NCI-H2029 (cell line): ENCODE measurements around the gene DGKA.
"Not testable (repeated sequence)": the region's sequence is repeated elsewhere in the genome, so short reads cannot be mapped to it uniquely, and the experiment has no call there.

ENCODE experiments used
- DNase-seq: peaks from one replicate; lab custom pipeline; 2025; lab: John Stamatoyannopoulos, UW

The DGKA gene

DNA sequence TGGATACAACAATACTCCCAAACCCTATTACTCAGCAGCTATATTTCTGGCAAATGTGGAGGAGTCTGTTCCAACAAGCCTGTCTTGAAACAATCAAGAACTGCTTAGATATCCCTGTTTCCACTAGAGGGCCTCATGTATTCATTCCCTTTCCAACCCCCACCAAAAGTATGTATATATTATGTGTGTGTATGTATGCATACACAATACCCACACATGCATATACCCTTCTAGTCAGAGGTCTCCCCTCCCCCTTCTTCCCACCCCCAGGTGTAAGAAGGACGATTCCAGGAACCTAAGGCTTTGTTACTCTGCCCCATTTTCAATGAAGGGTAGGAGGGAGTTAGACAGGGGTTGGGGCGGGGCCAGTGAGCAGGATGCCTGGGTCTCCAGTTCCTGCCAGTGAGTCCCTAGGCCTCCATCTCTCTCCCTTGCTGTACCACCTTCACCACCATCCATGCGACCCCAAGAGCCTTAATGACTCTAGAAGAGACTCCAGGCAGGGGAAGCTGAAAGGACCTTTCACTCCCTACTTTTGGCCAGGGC lies at the start of gene DGKA:
Gene DGKA (plus strand): TSS at position 392 of the 546 bp plus-strand sequence. CDS start 5,342 bp downstream, outside the sequence.
- DNase-seq, result peak; percentile 28

DNA sequence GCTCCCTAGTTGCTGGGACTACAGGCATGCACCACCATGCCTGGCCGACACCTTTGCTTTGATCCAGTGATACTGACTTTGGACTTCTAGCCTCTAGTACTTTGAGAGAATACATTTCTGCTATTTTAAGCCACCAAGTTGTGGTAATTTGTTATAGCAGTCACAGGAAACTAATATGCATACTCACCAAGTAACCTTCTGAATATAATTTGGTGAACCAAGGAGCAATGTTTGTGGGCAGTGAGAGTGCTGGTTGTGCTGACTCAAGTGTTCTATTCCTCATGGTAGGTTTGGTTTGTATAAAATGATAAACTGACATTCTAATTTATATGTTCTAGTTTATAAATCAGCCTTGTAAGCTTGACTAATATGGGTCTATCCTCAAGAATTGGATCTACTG lies 45.8 kb upstream of the DGKA start:
- no peak for DNase-seq

DNA sequence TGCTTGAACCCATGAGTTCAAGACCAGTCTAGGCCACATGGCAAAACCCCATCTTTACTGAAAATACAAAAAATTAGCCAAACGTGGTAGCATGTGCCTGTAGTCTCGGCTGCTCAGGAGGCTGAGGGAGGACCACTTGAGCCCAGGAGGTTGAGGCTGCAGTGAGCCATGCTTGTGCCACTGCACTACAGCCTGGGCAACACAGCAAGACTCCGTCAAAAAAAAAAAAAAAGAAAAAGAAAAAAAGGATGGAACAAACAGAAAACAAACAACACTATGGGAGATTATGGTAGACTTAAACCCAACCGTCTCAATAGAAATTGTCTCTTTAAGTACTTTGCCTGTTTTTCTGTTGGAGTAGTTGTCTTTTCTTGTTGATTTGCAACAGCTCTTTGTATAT lies 39.7 kb upstream of the DGKA start:
- no peak for DNase-seq

DNA sequence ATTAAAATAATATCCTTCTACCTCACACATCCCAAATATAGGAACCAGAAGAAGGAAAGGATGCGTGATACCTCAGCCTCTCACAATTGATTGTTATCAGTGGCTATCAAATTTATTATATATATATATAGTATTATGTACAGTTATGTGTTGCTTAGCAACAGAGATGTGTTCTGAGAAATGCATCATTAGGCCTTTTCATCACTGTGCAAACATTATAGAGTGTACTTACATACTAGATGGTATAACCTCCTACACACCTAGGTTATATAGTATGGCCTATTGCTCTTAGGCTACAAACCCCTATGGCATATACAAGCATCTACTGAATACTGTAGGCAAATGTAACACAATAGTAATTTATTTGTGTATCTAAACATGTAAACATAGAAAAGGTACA lies 37.2 kb upstream of the DGKA start:
- DNase-seq, result no peak

DNA sequence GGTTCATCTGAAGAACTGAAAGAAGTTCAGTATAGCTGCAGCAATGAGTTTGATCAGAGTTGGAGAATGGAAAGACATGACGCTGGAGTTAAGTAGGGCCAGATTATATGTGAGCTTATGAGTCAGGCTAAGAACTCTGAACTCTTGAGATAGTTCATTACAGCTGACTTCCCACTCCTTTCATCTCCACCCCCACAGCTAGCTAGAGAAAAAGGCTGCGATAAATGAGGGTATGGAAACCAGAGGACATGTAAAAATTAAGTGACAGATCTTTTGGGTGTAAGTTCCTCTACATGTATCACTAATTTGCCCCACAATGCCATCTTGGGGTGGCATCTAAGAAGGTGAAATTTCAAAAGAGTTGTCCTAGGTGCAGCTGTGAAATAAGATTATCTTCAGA lies 31.9 kb upstream of the DGKA start:
- DNase-seq, result no peak

DNA sequence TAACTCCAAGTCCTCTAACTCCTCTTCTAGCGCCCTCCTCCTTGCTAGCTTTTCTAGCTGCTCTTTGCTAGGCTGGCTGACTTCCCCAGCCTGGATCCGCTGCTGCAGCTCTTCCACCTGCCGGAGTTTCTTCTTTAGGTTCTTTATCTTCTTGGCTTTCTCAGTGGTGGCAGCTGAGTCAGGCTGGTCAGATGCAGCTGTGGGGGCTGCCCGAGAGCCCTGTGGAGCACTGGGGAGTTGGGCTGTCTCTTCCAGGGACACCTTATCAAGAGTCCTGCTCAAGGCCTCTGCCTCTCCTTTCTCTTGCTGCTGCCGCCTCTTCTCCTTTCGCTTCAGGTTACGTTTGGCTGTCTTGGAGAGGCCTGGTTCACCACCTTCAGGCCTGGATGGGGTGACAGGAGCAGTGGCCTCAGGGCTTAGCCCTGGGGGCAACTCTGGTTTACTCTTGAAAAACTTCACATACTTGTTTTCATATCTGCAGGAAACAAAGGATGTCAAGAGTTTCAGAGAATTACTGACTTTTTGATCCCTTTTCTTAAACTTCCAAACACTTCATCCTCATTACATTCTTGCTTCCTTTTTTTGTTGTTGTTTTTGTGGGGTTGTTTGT lies 29.0 kb upstream of the DGKA start:
- no peak for DNase-seq

- DNase-seq, result no peak
Observed at GRCh38 chr12:55906056-55906455, 24.9 kb upstream of the DGKA start.

GRCh38 chr12:55908726-55909512 lies 22.0 kb upstream of the DGKA start:
- DNase-seq, result no peak

DNA sequence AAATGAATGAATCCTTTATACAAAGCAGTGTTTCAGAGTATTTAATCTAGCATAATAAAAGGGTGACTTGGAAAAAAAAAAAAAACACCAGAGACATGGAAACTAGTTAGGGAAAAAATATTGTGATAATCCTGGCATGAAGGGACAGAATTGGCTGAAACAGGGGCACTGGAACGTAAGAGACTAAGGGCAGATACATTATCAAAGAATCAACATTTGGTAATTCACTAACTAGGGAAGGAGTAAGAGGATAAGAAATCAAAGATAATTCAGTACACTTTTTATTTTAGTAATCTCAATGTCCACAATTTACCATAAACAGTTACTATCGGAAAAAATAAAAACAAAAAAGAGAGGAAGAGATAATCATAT lies 21.5 kb upstream of the DGKA start:
- DNase-seq, result no peak

DNA sequence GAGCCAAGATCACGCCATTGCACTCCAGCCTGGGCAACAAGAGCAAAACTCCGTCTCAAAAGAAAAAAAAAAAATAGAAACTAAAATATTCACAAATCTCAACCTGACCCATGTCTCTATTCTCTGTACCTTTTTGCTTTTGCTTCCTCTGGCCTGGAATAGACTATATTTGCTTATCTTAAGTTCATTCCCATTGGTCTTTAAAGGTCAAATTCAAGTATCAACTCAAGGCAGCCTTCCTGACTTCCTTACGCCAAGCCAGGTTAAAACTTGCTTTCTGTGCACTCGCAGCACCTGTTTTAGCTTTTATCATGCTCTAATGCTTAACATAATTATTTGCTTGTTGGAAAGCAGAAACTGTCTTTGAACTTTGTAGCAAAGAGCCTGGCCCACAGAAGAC lies 18.1 kb upstream of the DGKA start:
- DNase-seq, result no peak

- DNase-seq, result no peak
Observed at GRCh38 chr12:55915482-55915859, 15.5 kb upstream of the DGKA start.

DNA sequence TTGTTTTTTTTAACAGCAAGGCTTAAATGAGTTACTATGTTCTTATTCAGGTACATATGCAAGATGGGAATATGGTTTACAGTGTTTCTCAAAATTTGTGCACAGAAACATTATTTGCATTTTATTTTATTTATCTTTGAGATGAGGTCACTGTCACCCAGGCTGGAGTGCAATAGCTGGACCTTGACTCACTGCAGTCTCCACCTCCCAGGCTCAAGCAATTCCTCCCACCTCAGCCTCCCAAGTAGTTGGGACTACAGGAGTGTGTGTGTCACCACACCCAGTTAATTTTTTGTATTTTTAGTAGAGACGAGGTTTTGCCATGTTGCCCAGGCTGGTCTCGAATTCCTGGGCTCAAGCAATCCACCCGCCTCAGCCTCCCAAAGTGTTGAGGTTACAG lies 11.9 kb upstream of the DGKA start:
- DNase-seq, result not testable (repeated sequence)

- DNase-seq, result no peak
Observed at GRCh38 chr12:55922126-55922525, 8.8 kb upstream of the DGKA start.

DNA sequence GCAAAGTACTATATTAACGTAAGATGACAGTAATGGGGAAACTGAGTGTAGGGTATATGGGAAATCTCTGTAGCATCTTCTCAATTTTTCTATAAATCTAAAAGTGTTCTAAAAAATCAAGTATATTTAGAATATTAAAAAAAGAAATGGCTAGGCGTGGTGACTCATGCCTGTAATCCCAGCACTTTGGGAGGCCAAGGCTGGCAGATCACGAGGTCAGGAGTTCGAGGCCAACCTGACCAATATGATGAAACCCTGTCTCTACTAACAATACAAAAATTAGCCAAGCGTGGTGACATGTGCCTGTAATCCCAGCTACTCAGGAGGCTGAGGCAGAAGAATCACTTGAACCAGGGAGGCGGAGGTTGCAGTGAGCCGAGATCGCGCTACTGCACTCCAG lies 7.3 kb upstream of the DGKA start:
- not testable (repeated sequence) for DNase-seq

DNA sequence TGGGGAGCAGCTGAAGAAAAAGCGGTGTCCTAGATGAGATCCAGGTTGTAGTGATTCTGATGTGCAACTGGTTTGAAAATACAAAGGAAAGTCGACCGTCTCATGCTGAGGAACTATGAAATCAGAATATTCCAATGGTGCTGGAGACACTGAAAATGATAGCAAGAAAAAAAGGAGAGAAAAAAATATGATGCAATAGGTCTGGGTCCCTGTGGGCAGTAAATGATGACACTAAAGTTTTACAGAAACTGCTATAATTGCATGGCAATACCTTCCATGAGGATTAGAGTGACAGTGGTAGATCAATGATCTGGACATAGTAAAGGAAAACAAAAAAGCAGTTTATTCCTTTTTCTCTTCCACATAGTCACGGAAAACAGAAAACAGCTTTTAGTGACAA lies 5.6 kb upstream of the DGKA start:
- DNase-seq, result no peak

DNA sequence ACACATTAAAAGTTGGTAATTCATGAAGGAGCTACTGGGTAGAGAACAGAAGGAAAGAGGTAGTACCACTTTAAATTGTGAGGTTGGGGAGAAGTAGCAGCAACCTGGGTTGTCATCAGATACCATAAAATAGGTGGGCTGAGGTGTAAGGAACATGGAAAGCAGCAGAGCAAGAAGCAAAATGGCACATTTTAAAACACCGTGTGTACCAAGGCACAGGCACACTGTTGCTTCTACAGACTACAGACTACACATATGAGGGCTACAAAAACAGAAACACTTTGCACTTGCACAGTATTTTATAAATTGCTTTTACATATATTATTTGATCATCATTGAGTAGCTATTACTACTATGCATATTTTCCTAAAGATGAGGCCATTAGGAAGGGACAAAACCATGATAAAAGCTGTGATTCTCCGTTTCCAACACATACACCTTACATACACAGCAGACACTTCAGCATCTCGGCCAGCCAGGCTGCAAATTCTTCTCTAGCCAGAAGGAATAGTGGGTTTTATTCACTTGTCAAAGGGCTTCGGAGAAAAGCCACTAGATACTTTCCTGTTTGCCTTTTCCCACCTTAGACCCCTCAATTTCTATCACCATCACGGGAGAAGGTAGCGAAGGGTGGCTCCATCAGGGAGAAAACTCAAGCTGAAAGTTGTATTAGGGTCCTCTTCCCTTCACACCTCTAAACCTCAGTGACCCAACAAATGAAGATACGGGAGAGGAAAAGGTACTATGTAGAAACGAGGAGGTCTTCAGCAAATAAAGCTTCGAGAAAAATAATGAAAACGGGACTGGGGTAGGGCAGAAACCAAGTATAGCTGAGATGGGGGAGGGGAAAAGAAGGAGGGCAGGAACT lies 4.9 kb upstream of the DGKA start:
- DNase-seq, result no peak

GRCh38 chr12:55926738-55927587 lies 4.0 kb upstream of the DGKA start:
- peak; percentile 87 for DNase-seq

- peak; percentile 47 for DNase-seq
Observed at GRCh38 chr12:55927588-55928502, 3.1 kb upstream of the DGKA start, which contains the start of gene PYM1. Gene PYM1 (minus strand): TSS chr12:55927894. CDS start chr12:55927761, 133 bp downstream.

DNA sequence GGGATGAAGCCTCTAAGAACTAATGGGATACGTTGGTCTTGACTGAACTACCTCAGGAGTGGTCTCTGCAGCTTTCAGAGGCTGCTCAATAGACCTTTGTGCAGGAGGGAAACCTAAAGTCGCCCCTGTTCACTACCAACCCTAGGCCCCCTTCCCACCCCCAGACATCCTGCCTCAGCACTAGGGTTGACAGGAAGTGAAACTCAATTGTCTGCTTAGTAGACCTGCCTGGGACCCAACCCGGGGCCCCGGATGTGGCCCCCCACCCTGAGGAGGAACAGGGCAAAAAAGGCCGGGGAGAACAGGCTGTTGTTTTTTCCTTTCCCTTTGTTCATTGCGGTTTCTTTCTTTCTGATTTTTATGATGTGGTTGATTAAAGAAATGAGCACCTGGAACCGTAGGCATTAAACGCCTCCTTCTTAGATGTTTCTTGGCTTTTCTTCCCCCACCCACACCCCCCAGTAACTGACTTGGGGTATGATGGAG lies 1.6 kb upstream of the DGKA start:
- DNase-seq, result no peak

- no peak for DNase-seq
Observed at GRCh38 chr12:55931317-55931779, 386 bp downstream of the DGKA start.
